MM.1S (cell line): Measurements from ENCODE around the gene USP40.

Experiments used
- EZH2 ChIP-seq: fragments of 300-600 bp; sonication (generic); optimal IDR thresholded peaks from 2 replicates; pipeline ENCODE3; 2017; ENCODE audit warnings: low read depth, mild to moderate bottlenecking, antibody characterized with exemption, low read length, mixed read lengths
- EZH2phosphoT487 ChIP-seq: fragments of 300-600 bp; sonication (generic); IDR thresholded peaks from 2 replicates; pipeline ENCODE4 v1.6.1; 2018; ENCODE audit warnings: antibody characterized with exemption, low read length
- TF ChIP-seq, protein P1 (sequence below): fragments of 300-600 bp; sonication (generic); IDR thresholded peaks from 2 replicates; pipeline ENCODE4 v1.5.1; 2016; ENCODE audit warnings: antibody characterized with exemption, low read length, mixed read lengths

DNA sequence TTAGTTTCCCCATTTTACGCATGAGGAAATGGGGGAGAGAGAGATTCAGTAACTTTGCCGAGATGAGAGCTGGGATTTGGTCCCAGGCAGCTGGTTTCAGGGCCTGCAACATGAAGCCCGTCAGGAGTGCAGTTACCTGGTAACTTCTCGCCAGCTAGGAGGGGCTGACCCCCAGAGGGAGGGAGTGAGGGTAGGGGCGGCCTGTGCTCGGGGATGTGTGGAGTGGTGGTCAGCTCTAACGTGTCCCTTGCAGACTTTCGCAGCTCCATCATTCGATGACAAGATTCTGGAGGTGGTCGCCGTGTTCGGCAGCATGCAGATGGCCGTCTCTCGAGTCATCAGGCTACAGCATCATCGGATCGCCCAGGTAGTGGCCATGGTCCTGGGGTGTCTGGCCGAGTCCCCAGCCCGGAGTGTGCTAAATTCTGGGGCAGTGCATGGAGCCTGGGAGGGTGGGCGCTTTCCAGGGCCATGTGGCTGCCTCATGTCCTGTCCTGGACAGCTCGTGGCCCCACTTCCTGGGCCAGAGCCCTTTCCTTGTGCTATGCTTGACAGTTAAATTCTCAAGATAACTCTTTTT, 108.5 kb downstream of the USP40 start:
- TF ChIP-seq, protein P1, sequence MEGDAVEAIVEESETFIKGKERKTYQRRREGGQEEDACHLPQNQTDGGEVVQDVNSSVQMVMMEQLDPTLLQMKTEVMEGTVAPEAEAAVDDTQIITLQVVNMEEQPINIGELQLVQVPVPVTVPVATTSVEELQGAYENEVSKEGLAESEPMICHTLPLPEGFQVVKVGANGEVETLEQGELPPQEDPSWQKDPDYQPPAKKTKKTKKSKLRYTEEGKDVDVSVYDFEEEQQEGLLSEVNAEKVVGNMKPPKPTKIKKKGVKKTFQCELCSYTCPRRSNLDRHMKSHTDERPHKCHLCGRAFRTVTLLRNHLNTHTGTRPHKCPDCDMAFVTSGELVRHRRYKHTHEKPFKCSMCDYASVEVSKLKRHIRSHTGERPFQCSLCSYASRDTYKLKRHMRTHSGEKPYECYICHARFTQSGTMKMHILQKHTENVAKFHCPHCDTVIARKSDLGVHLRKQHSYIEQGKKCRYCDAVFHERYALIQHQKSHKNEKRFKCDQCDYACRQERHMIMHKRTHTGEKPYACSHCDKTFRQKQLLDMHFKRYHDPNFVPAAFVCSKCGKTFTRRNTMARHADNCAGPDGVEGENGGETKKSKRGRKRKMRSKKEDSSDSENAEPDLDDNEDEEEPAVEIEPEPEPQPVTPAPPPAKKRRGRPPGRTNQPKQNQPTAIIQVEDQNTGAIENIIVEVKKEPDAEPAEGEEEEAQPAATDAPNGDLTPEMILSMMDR = no peak
- TF ChIP-seq EZH2phosphoT487 = no peak
- TF ChIP-seq EZH2 = no peak
